IMR-90 (cell line): ENCODE results near the gene CFAP97D1. TPM values are rescaled to one million over a fixed set of nuclear protein-coding genes. Genes with fewer than 3 reads are reported as not detected.

Source experiments
- ATAC-seq: fragments of 200-7000 bp; cut with Tn5 transposase; 2 replicates; pipeline ENCODE4 v1.9.1; 2020; ENCODE audit warnings: low read depth, mild to moderate bottlenecking, moderate library complexity
- BruUV-seq: library from RNA; stranded (reverse); fragments of 400-500 nt; replicated peaks from 2 replicates; lab custom pipeline; 2021; lab: Mats Ljungman, UMichigan
- CTCF ChIA-PET: fragments of 300-600 bp; formaldehyde crosslinking; extraction: SDS; loops from one replicate; lab custom pipeline; 2021; ENCODE audit warnings: antibody characterized with exemption; lab: Yijun Ruan, JAX
- POLR2A ChIA-PET: fragments of 300-600 bp; sonication (Branson Sonifier 250); formaldehyde crosslinking; loops from one replicate; lab custom pipeline; 2022; ENCODE audit warnings: antibody characterized with exemption; ENCODE audit not compliant: unreplicated experiment; lab: Charles Lee
- DNase-seq: peaks from one replicate; pipeline ENCODE4 v3.0.0; 2013
- H2AFZ ChIP-seq: replicated peaks from 2 replicates; pipeline ENCODE3; 2013; ENCODE audit warnings: low read length, mild to moderate bottlenecking; ENCODE audit not compliant: poor library complexity
- H2AK5ac ChIP-seq: 2 replicates; pipeline ENCODE4 v1.6.1; 2013; ENCODE audit warnings: low read depth, low read length, inconsistent platforms
- H2AK9ac ChIP-seq: replicated peaks from 2 replicates; pipeline ENCODE3; 2013; ENCODE audit warnings: mild to moderate bottlenecking, low read depth, low read length, moderate library complexity; ENCODE audit not compliant: poor library complexity
- H2BK120ac ChIP-seq: 2 replicates; pipeline ENCODE4 v1.6.1; 2013; ENCODE audit warnings: low read depth, low read length, inconsistent platforms
- H2BK15ac ChIP-seq: 3 replicates; pipeline ENCODE4 v1.6.1; 2013; ENCODE audit warnings: low read depth, low read length, inconsistent platforms
- H2BK20ac ChIP-seq: 2 replicates; pipeline ENCODE4 v1.6.1; 2013; ENCODE audit warnings: low read depth, mild to moderate bottlenecking, inconsistent platforms, low read length, moderate library complexity
- H2BK5ac ChIP-seq: 2 replicates; pipeline ENCODE4 v1.6.1; 2013; ENCODE audit warnings: mild to moderate bottlenecking, low read depth, low read length, inconsistent platforms; ENCODE audit not compliant: poor library complexity, severe bottlenecking
- H3K14ac ChIP-seq: replicated peaks from 2 replicates; pipeline ENCODE4 v1.6.1; 2013; ENCODE audit warnings: low read depth, low read length, inconsistent platforms
- H3K18ac ChIP-seq: 2 replicates; pipeline ENCODE4 v1.6.1; 2013; ENCODE audit warnings: low read depth, low read length, control low read depth
- H3K23ac ChIP-seq: 2 replicates; pipeline ENCODE4 v1.6.1; 2013; ENCODE audit warnings: low read depth, low read length, inconsistent platforms
- H3K27ac ChIP-seq: 2 replicates; pipeline ENCODE4 v1.5.1; 2013; ENCODE audit warnings: mild to moderate bottlenecking, control low read depth, low read length; ENCODE audit not compliant: insufficient read depth
- H3K27me3 ChIP-seq: 2 replicates; pipeline ENCODE4 v1.6.1; 2013; ENCODE audit warnings: low read length; ENCODE audit not compliant: control insufficient read depth, insufficient read depth
- H3K36me3 ChIP-seq: 2 replicates; pipeline ENCODE4 v1.6.1; 2013; ENCODE audit warnings: low read length, mixed read lengths; ENCODE audit not compliant: control insufficient read depth, insufficient read depth
- H3K4ac ChIP-seq: 2 replicates; pipeline ENCODE4 v1.6.1; 2013; ENCODE audit warnings: low read depth, low read length, inconsistent platforms
- H3K4me1 ChIP-seq: 2 replicates; pipeline ENCODE4 v1.6.1; 2013; ENCODE audit warnings: low read length, mixed read lengths; ENCODE audit not compliant: control insufficient read depth, insufficient read depth
- H3K4me2 ChIP-seq: 2 replicates; pipeline ENCODE4 v1.6.1; 2013; ENCODE audit warnings: low read depth, mild to moderate bottlenecking, control low read depth, low read length, moderate library complexity
- H3K4me3 ChIP-seq: 2 replicates; pipeline ENCODE4 v1.5.1; 2013; ENCODE audit warnings: low read depth, mild to moderate bottlenecking, control low read depth, low read length, moderate library complexity; ENCODE audit not compliant: insufficient read depth
- H3K56ac ChIP-seq: 2 replicates; pipeline ENCODE4 v1.6.1; 2013; ENCODE audit warnings: low read length, inconsistent platforms; ENCODE audit not compliant: insufficient read depth; ENCODE audit errors: extremely low read depth
- H3K79me1 ChIP-seq, 2 experiments: 2 replicates each; pipeline ENCODE4 v1.6.1; 2013; ENCODE audit warnings: low read length in 2 of 2, inconsistent platforms in 1 of 2, low read depth in 1 of 2
- H3K9ac ChIP-seq: 2 replicates; pipeline ENCODE4 v1.6.1; 2013; ENCODE audit warnings: low read depth, low read length, control low read depth
- H3K9me1 ChIP-seq: 2 replicates; pipeline ENCODE4 v1.6.1; 2013; ENCODE audit warnings: low read length, inconsistent platforms; ENCODE audit not compliant: insufficient read depth
- H3K9me3 ChIP-seq: 2 replicates; pipeline ENCODE4 v1.6.1; 2013; ENCODE audit warnings: low read length; ENCODE audit not compliant: control insufficient read depth, insufficient read depth
- H4K20me1 ChIP-seq: 2 replicates; pipeline ENCODE4 v1.6.1; 2013; ENCODE audit warnings: low read length, inconsistent platforms; ENCODE audit not compliant: insufficient read depth
- H4K5ac ChIP-seq: 2 replicates; pipeline ENCODE4 v1.6.1; 2013; ENCODE audit warnings: mild to moderate bottlenecking, low read depth, low read length, control low read depth
- H4K8ac ChIP-seq, 2 experiments: 2 replicates each; pipeline ENCODE4 v1.6.1; 2013; ENCODE audit warnings: low read depth in 2 of 2, low read length in 2 of 2, control low read depth in 1 of 2, inconsistent platforms in 1 of 2
- H4K91ac ChIP-seq: 2 replicates; pipeline ENCODE4 v1.6.1; 2013; ENCODE audit warnings: low read depth, low read length, inconsistent platforms; ENCODE audit not compliant: insufficient read depth
- BHLHE40 ChIP-seq: fragments of 150-350 bp; IDR thresholded peaks from 2 replicates; pipeline ENCODE4 v1.6.1; 2016; ENCODE audit warnings: mild to moderate bottlenecking, low read depth, low read length
- CEBPB ChIP-seq: IDR thresholded peaks from 2 replicates; pipeline ENCODE4 v1.6.1; 2012; ENCODE audit warnings: low read depth, low read length, improper control_type of control experiment
- CHD1 ChIP-seq: IDR thresholded peaks from 2 replicates; pipeline ENCODE4 v1.6.1; 2012; ENCODE audit warnings: low read depth, low read length, improper control_type of control experiment
- ELK1 ChIP-seq: fragments of 150-350 bp; IDR thresholded peaks from 2 replicates; pipeline ENCODE4 v1.6.1; 2016; ENCODE audit warnings: low read depth, mild to moderate bottlenecking, low read length, moderate library complexity, borderline replicate concordance
- FOS ChIP-seq: fragments of 150-350 bp; IDR thresholded peaks from 2 replicates; pipeline ENCODE4 v1.6.1; 2016; ENCODE audit warnings: low read depth, low read length
- MAFK ChIP-seq: IDR thresholded peaks from 2 replicates; pipeline ENCODE4 v1.6.1; 2012; ENCODE audit warnings: low read depth, low read length, improper control_type of control experiment
- MAZ ChIP-seq: IDR thresholded peaks from 2 replicates; pipeline ENCODE4 v1.6.1; 2012; ENCODE audit warnings: low read depth, mild to moderate bottlenecking, low read length, improper control_type of control experiment, moderate library complexity, borderline replicate concordance
- MXI1 ChIP-seq: IDR thresholded peaks from 2 replicates; pipeline ENCODE4 v1.6.1; 2012; ENCODE audit warnings: low read depth, mild to moderate bottlenecking, low read length, moderate library complexity, borderline replicate concordance
- NFE2L2 ChIP-seq: fragments of 150-350 bp; IDR thresholded peaks from 2 replicates; pipeline ENCODE4 v1.6.1; 2016; ENCODE audit warnings: low read depth, mild to moderate bottlenecking, low read length
- POLR2A ChIP-seq: IDR thresholded peaks from 2 replicates; pipeline ENCODE4 v1.6.1; 2012; ENCODE audit warnings: mild to moderate bottlenecking, low read depth, low read length
- RAD21 ChIP-seq: IDR thresholded peaks from 2 replicates; pipeline ENCODE4 v1.6.1; 2012; ENCODE audit warnings: low read length, improper control_type of control experiment
- RCOR1 ChIP-seq: IDR thresholded peaks from 2 replicates; pipeline ENCODE4 v1.6.1; 2012; ENCODE audit warnings: mild to moderate bottlenecking, low read length, improper control_type of control experiment; ENCODE audit not compliant: insufficient replicate concordance
- RFX5 ChIP-seq: IDR thresholded peaks from 2 replicates; pipeline ENCODE4 v1.8.0; 2012; ENCODE audit warnings: low read depth, mild to moderate bottlenecking, low read length, moderate library complexity
- SMC3 ChIP-seq: fragments of 150-350 bp; IDR thresholded peaks from 2 replicates; pipeline ENCODE4 v1.6.1; 2016; ENCODE audit warnings: low read depth, mild to moderate bottlenecking, antibody characterized with exemption, low read length, moderate library complexity
- USF2 ChIP-seq: fragments of 150-350 bp; IDR thresholded peaks from 2 replicates; pipeline ENCODE4 v1.6.1; 2017; ENCODE audit warnings: mild to moderate bottlenecking, antibody characterized with exemption, low read length, low read depth
- WGBS, 2 experiments: methylation state at CpG; one replicate each; pipeline versions ENCODE4 v1.1.5 to v1.1.7; 2013; ENCODE audit warnings: missing lambda C conversion rate in 2 of 2; ENCODE audit not compliant: insufficient read length in 1 of 2; ENCODE audit errors: extremely low coverage in 2 of 2; 5-methylcytosine and 5-hydroxymethylcytosine counted together
- dilution Hi-C: fragments of 300-500 bp; cut with HindIII; formaldehyde crosslinking; loops from one replicate; pipeline ENCODE4 v1.14.3; 2018; ENCODE audit warnings: low sequenced_read_pairs; ENCODE audit not compliant: unreplicated experiment
- in situ Hi-C: fragments of 300-500 bp; cut with MboI; formaldehyde crosslinking; loops from 3 replicates; pipeline ENCODE4 v1.14.3; 2019; ENCODE audit warnings: low sequenced_read_pairs, inconsistent platforms, mixed read lengths
- intact Hi-C: fragments of 100-400 bp; cut with micrococcal nuclease; formaldehyde crosslinking; loops from 2 replicates; pipeline ENCODE4 v1.10.0; 2022
- polyA plus RNA-seq, 3 experiments: library from polyadenylated mRNA; depleted of rRNA; stranded (reverse); fragments of >200 nt; gene quantifications; 2 replicates each; pipeline ENCODE4 v1.2.3, GENCODE V29; 2012; ENCODE audit warnings: low replicate concordance in 1 of 3
- total RNA-seq: library from RNA; depleted of rRNA; stranded (reverse); fragments of >200 nt; gene quantifications from 2 replicates; pipeline ENCODE4 v1.2.3, GENCODE V29; 2012
- TF ChIP-seq, protein P1 (sequence below): conservative IDR thresholded peaks from 2 replicates; pipeline ENCODE4 v1.5.1; 2012; ENCODE audit warnings: mild to moderate bottlenecking, low read depth, low read length, improper control_type of control experiment

The CFAP97D1 gene
- total and polyA plus RNA-seq, 2 of the 4 experiments (the other 2 are of a cell fraction) = under 0.01 TPM; not detected in 1

DNA sequence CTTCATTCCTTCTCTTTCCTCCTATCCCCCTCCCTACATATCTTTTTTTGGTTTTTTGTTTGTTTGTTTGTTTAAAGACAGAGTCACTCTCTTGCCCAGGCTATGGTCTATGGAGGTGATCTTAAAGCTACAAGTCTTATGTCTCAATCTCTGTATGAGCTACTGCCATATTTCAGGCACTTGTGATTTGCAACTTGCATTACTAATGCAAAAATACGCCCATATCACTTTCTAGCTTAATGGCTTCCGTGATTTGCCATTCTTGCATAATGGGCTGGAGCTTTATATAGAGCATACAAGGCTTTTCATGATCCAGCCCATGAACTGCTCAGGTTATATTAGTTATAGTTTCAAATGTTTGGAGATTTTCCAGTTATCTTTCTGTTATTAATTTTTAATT, 7.5 kb downstream of the CFAP97D1 start:
- ChIA-PET CTCF (interaction anchor here (1.3 kb wide), 1 partner anchor 58 kb away, joined by 3 read pairs; no protein-coding TSS in a partner anchor), POLR2A (no interaction called here)
- Histone ChIP-seq H3K9me3 (no peaks in the 10 kb centered on the region), H2BK20ac (no peak overlapping the region), H4K8ac (no peak overlapping the region), H3K36me3 (no peaks in the 10 kb centered on the region), H3K9ac (no peak overlapping the region), H3K4me2 (no peak overlapping the region), H4K91ac (no peak overlapping the region), H3K27me3 (no peaks in the 10 kb centered on the region), H2BK5ac (no peak overlapping the region), H3K79me1 (no peaks in the 10 kb centered on the region), H2AK9ac (no peak overlapping the region), H3K18ac (no peak overlapping the region), H3K9me1 (peaks cover 7% of the 10 kb centered on the region), H3K27ac (no peak overlapping the region), H3K4me1 (peaks cover 5% of the 10 kb centered on the region), H3K4ac (no peak overlapping the region), H2AFZ (no peak overlapping the region), H4K5ac (no peak overlapping the region), H3K4me3 (no peak overlapping the region), H4K20me1 (no peaks in the 10 kb centered on the region; the same call in 1 of the 2 replicates), H2BK120ac (no peak overlapping the region), H3K23ac (no peak overlapping the region), H2BK15ac (no peak overlapping the region), H2AK5ac (no peak overlapping the region), H3K14ac (no peak overlapping the region), H3K56ac (no peak overlapping the region)
- no peak for TF ChIP-seq CHD1
- TF ChIP-seq, protein P1, sequence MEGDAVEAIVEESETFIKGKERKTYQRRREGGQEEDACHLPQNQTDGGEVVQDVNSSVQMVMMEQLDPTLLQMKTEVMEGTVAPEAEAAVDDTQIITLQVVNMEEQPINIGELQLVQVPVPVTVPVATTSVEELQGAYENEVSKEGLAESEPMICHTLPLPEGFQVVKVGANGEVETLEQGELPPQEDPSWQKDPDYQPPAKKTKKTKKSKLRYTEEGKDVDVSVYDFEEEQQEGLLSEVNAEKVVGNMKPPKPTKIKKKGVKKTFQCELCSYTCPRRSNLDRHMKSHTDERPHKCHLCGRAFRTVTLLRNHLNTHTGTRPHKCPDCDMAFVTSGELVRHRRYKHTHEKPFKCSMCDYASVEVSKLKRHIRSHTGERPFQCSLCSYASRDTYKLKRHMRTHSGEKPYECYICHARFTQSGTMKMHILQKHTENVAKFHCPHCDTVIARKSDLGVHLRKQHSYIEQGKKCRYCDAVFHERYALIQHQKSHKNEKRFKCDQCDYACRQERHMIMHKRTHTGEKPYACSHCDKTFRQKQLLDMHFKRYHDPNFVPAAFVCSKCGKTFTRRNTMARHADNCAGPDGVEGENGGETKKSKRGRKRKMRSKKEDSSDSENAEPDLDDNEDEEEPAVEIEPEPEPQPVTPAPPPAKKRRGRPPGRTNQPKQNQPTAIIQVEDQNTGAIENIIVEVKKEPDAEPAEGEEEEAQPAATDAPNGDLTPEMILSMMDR = no peak
- TF ChIP-seq NFE2L2 = no peak
- TF ChIP-seq POLR2A = no peak
- TF ChIP-seq USF2 = no peak
- TF ChIP-seq RAD21 = no peak
- no peak for TF ChIP-seq FOS
- no peak for TF ChIP-seq BHLHE40
- TF ChIP-seq CEBPB = no peak
- TF ChIP-seq ELK1 = no peak
- no peak for TF ChIP-seq RCOR1
- TF ChIP-seq MAFK = no peak
- no peak for TF ChIP-seq RFX5
- no peak for TF ChIP-seq SMC3
- TF ChIP-seq MAZ = no peak
- no peak for TF ChIP-seq MXI1
- intact Hi-C loops (no loop called here), in situ Hi-C loops (no loop called here), dilution Hi-C loops (no loop called here)
- DNase-seq = no peak
- no CpG with 5 or more reads among the region's 2 CpGs for WGBS, 2 experiments
- ATAC-seq = no peak
- BruUV-seq = no TSS peak
